Measurements from ENCODE around the gene LRIG3.

DNA sequence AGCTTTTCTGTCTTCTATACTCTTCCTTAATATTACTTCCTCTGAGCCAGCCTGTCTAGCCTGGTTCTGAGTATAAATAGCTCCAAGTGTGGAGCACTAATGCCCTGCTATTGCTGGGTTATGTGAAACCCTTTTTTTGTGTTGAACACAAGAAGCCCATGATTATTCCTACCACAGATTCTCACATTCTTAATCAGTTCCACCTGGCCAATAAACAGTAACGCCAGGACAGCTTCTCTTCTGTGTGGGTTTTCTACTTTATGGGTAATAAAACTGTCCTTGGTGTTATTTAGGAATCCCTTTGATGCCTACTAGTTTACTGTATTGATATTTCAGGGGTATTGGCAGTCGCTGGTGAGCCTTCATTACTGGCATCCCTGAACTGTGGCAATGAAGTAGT is 48.9 kb upstream of the LRIG3 start:
- TF ChIP-seq, protein P1, sequence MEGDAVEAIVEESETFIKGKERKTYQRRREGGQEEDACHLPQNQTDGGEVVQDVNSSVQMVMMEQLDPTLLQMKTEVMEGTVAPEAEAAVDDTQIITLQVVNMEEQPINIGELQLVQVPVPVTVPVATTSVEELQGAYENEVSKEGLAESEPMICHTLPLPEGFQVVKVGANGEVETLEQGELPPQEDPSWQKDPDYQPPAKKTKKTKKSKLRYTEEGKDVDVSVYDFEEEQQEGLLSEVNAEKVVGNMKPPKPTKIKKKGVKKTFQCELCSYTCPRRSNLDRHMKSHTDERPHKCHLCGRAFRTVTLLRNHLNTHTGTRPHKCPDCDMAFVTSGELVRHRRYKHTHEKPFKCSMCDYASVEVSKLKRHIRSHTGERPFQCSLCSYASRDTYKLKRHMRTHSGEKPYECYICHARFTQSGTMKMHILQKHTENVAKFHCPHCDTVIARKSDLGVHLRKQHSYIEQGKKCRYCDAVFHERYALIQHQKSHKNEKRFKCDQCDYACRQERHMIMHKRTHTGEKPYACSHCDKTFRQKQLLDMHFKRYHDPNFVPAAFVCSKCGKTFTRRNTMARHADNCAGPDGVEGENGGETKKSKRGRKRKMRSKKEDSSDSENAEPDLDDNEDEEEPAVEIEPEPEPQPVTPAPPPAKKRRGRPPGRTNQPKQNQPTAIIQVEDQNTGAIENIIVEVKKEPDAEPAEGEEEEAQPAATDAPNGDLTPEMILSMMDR (IDR thresholded peaks at IDR 0.05): no peak
- TF ChIP-seq POLR2AphosphoS5 (IDR thresholded peaks at IDR 0.05): no peak
- no peak for TF ChIP-seq EP300 (IDR thresholded peaks at IDR 0.05)
- TF ChIP-seq POLR2A (IDR thresholded peaks at IDR 0.05): no peak

Data from sigmoid colon (tissue), 4 donors.